Right atrium auricular region (tissue), 2 donors: ENCODE results near the gene ABCC4. TPM values are rescaled to one million over a fixed set of nuclear protein-coding genes. Genes with fewer than 3 reads are reported as not detected.

ENCODE experiments used
- DNase-seq: peaks from one replicate; pipeline ENCODE4 v3.0.0-alpha.2; 2019; ENCODE audit warnings: low spot score
- H3K27ac ChIP-seq, 2 donors: fragments of 200-600 bp; sonication (generic); 1 replicate in 1 of 2; 2 replicates in 1 of 2; pipeline ENCODE4 v1.5.1; 2016 to 2019
- H3K27me3 ChIP-seq, 2 donors: fragments of 200-600 bp; sonication (generic); one replicate each; pipeline versions ENCODE4 v1.5.1 to v1.6.0; 2017 to 2019
- H3K36me3 ChIP-seq: fragments of 200-600 bp; sonication (generic); one replicate; pipeline ENCODE4 v1.5.1; 2016
- H3K4me1 ChIP-seq, 2 donors: fragments of 200-600 bp; sonication (generic); one replicate each; pipeline versions ENCODE4 v1.5.1 to v1.6.0; 2017 to 2019
- H3K4me3 ChIP-seq, 2 donors: fragments of 200-600 bp; sonication (generic); 1 replicate in 1 of 2; 2 replicates in 1 of 2; pipeline ENCODE4 v1.5.1; 2017 to 2019; ENCODE audit warnings: mild to moderate bottlenecking in 1 of 2, moderate library complexity in 1 of 2
- H3K9me3 ChIP-seq, 2 donors: fragments of 200-600 bp; sonication (generic); one replicate each; pipeline ENCODE4 v1.5.1; 2019
- total RNA-seq, 2 donors: library from RNA; depleted of rRNA; stranded (reverse); fragments of >200 nt; gene quantifications; one replicate each; pipeline ENCODE4 v1.1.0, GENCODE V29; 2016
- TF ChIP-seq, protein P1 (sequence below), 2 donors: fragments of 200-600 bp; sonication (generic); IDR thresholded peaks; one replicate each; pipeline ENCODE4 v1.5.1; 2019; ENCODE audit warnings: antibody characterized with exemption in 2 of 2

The ABCC4 gene
- total RNA-seq, 2 donors from 2014 or later = 3.0 to 4.2 TPM

DNA sequence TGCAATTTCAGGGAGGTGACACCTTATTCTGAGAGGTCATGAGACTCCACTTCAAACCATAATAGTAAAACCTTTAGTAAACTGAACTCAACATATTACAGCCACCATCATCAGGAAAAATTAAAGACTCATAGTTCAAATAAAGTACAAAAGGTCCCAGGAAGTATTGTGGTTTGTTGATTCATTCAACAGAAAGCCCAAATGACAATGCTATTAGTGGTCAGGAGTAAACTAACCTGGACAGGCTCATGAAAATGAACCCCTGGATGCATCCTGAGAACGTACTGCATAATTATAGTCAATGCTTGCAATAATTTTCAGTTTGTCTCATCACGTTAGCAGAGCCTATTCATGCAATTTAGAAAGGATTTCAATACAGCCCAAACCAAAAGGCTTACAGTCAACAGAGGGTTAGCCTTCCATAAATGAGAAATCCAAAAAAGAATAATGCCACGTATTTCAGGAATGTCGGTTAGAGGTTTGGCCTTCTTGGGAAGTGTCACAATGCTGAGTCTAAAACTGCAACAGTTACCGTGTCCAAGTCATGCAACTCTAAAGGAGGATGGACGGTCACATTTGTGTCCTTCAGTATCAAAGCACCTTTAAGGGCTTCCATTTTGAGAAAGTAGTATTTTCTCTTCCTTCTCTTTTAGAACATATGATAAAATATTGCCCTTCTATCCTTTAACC is 280.8 kb downstream of the ABCC4 start:
- H3K27ac ChIP-seq = no peak overlapping the region

DNA sequence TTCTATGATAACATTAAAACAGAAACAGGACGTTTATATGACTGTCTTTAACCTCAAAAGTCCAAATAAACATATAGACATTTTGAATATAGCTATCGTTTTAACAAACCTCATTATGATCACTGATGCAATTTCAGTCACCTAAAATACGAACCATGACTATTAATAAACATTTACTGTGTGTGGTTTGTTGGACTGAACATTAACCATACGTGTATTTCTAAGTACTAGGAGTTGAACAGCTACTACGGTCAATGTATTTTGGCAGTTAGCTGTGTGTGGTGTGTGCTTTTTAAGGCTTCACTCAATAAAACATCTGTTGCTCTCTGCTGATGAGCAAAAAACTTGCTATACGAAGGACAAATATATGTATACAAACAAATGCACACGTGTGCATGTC is 281.4 kb downstream of the ABCC4 start:
- TF ChIP-seq, protein P1, sequence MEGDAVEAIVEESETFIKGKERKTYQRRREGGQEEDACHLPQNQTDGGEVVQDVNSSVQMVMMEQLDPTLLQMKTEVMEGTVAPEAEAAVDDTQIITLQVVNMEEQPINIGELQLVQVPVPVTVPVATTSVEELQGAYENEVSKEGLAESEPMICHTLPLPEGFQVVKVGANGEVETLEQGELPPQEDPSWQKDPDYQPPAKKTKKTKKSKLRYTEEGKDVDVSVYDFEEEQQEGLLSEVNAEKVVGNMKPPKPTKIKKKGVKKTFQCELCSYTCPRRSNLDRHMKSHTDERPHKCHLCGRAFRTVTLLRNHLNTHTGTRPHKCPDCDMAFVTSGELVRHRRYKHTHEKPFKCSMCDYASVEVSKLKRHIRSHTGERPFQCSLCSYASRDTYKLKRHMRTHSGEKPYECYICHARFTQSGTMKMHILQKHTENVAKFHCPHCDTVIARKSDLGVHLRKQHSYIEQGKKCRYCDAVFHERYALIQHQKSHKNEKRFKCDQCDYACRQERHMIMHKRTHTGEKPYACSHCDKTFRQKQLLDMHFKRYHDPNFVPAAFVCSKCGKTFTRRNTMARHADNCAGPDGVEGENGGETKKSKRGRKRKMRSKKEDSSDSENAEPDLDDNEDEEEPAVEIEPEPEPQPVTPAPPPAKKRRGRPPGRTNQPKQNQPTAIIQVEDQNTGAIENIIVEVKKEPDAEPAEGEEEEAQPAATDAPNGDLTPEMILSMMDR (IDR thresholded peaks at IDR 0.05) = no peak

More for the DNA sequence above, 280.8 kb downstream of the ABCC4 start:
- H3K4me3 ChIP-seq = no peak overlapping the region
- no peak for DNase-seq
- no peaks in the 10 kb centered on the region for H3K36me3 ChIP-seq
- no peaks in the 10 kb centered on the region for H3K9me3 ChIP-seq
- H3K27me3 ChIP-seq = no peaks in the 10 kb centered on the region
- H3K4me1 ChIP-seq = no peaks in the 10 kb centered on the region
- TF ChIP-seq, protein P1 (IDR thresholded peaks at IDR 0.05) = no peak

DNA sequence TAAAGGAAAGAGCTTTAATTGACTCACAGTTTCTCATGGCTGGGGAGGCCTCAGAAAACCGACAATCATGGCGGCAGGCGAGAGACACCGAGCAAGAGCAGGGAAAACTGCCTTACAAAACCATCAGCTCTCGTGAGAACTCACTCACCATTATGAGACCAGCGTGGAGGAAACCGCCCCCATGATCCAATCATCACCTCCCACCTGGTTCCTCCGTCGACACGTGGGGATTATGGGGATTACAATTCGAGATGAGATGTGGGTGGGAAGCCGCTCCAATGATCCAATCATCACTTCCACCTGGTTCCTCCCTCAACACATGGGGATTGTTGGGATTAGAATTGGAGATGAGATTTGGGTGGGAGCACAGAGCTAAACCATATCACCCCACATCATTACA is 293.9 kb downstream of the ABCC4 start:
- Histone ChIP-seq H3K36me3 (no peaks in the 10 kb centered on the region), H3K9me3 (no peaks in the 10 kb centered on the region), H3K4me3 (no peak overlapping the region), H3K4me1 (peaks cover 0 to 10% of the 10 kb centered on the region in 2 donors), H3K27me3 (peaks cover 0 to 5% of the 10 kb centered on the region in 2 donors), H3K27ac (no peak overlapping the region)
- no peak for DNase-seq
- TF ChIP-seq, protein P1 (IDR thresholded peaks at IDR 0.05) = no peak

More for the DNA sequence above, 281.4 kb downstream of the ABCC4 start:
- Histone ChIP-seq H3K4me3 (no peak overlapping the region), H3K9me3 (no peaks in the 10 kb centered on the region), H3K27me3 (no peaks in the 10 kb centered on the region), H3K4me1 (no peaks in the 10 kb centered on the region), H3K36me3 (no peaks in the 10 kb centered on the region), H3K27ac (no peak overlapping the region)
- DNase-seq = no peak

DNA sequence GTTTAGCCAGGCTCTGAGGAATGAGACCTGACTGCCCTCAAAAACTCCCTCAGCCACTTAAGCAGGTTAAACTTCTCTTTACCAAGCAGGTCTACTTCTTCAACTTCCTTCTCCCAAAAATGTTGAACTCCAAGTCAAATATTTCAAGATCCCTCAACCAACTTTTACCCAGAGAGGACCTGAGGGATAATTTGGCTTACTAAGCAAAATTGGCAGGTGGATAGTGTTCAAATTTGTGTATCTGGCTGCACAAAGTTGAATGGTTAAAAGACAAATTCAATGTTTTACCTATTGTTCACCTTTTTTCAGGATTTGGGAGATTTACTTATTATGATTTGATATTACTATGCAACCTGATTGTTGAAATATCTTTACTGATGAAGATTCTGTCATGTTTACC is 296.0 kb downstream of the ABCC4 start:
- H3K4me1 ChIP-seq = peaks cover 0 to 10% of the 10 kb centered on the region in 2 donors
- DNase-seq = no peak
- H3K27me3 ChIP-seq = peaks cover 0 to 5% of the 10 kb centered on the region in 2 donors
- H3K36me3 ChIP-seq = no peaks in the 10 kb centered on the region
- H3K9me3 ChIP-seq = no peaks in the 10 kb centered on the region
- H3K4me3 ChIP-seq = no peak overlapping the region
- TF ChIP-seq, protein P1 (IDR thresholded peaks at IDR 0.05) = no peak
- no peak overlapping the region for H3K27ac ChIP-seq

DNA sequence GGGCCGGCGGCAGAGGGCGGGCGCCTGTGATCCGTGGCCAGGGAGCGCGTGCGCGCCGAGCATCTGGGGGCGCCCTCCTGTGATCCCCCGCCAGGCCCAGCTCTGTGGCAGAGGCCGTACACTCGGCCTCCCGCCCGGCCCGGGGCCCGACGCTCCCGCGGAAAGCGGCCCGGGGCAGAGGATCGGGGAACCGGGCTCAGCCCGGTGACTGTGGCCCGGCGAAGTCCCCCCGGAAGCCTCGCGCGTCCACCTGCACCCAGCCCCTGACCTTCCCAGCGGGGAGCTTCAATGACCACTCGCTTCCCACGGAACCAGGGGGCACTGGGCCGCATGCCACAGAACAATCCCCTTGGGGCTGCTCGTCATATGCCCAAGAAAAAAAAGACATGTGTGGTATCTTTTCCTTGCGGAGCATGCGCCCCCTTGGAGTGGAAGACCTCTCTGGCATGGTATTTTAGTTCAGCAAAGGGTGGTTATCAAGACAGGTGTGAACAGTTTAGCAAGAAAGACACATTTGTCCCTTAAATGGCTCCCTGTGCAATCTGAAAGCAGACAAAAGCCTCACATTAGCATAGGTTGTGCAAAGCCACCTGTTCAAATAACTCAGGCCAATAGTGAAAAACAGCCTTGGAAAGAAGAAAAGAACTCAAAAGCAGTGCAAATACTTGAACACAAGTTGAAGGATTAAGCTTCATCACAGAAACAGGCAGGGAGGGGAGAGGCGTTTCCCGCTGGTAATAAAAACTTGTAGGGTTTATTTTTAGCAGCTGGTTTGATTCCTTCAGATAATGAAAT is 298.0 kb downstream of the ABCC4 start:
- TF ChIP-seq, protein P1 (IDR thresholded peaks at IDR 0.05) = no peak
- no peak for DNase-seq
- H3K36me3 ChIP-seq = no peaks in the 10 kb centered on the region
- H3K27ac ChIP-seq = no peak overlapping the region
- peak overlapping the region in 1 of 2 donors; percentile 11 for H3K4me3 ChIP-seq
- H3K9me3 ChIP-seq = no peaks in the 10 kb centered on the region
- peaks cover 0 to 5% of the 10 kb centered on the region in 2 donors for H3K27me3 ChIP-seq
- peaks cover 0 to 10% of the 10 kb centered on the region in 2 donors for H3K4me1 ChIP-seq
